IMR-90 (cell line): ENCODE results near the gene DNAJB12.
"Not testable (repeated sequence)": the region's sequence is repeated elsewhere in the genome, so short reads cannot be mapped to it uniquely, and the experiment has no call there.

ENCODE experiments used
- CEBPB ChIP-seq: IDR thresholded peaks from 2 replicates; pipeline ENCODE4 v1.6.1; 2012; ENCODE audit warnings: low read depth, low read length, improper control_type of control experiment
- CTCF ChIP-seq: conservative IDR thresholded peaks from 2 replicates; pipeline ENCODE4 v1.5.1; 2012; ENCODE audit warnings: mild to moderate bottlenecking, low read depth, low read length, improper control_type of control experiment
- MAFK ChIP-seq: IDR thresholded peaks from 2 replicates; pipeline ENCODE4 v1.6.1; 2012; ENCODE audit warnings: low read depth, low read length, improper control_type of control experiment
- POLR2A ChIP-seq: IDR thresholded peaks from 2 replicates; pipeline ENCODE4 v1.6.1; 2012; ENCODE audit warnings: mild to moderate bottlenecking, low read depth, low read length
- SMC3 ChIP-seq: fragments of 150-350 bp; IDR thresholded peaks from 2 replicates; pipeline ENCODE4 v1.6.1; 2016; ENCODE audit warnings: low read depth, mild to moderate bottlenecking, antibody characterized with exemption, low read length, moderate library complexity
- TF ChIP-seq, protein P1 (sequence below): fragments of 150-350 bp; IDR thresholded peaks from 2 replicates; pipeline ENCODE4 v1.6.1; 2017; ENCODE audit warnings: mild to moderate bottlenecking, antibody characterized with exemption, low read length, low read depth

- TF ChIP-seq POLR2A, CTCF, CEBPB, MAFK, SMC3: not testable (repeated sequence)
- TF ChIP-seq, protein P1, sequence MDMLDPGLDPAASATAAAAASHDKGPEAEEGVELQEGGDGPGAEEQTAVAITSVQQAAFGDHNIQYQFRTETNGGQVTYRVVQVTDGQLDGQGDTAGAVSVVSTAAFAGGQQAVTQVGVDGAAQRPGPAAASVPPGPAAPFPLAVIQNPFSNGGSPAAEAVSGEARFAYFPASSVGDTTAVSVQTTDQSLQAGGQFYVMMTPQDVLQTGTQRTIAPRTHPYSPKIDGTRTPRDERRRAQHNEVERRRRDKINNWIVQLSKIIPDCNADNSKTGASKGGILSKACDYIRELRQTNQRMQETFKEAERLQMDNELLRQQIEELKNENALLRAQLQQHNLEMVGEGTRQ, result not testable (repeated sequence)
Observed at GRCh38 chr10:72307711-72308110, 47.0 kb downstream of the DNAJB12 start.
